Adrenal gland (tissue), 12 donors: ENCODE results near the gene MS4A10. TPM values are rescaled to one million over a fixed set of nuclear protein-coding genes. Genes with fewer than 3 reads are reported as not detected.
A peak's percentile ranks its signal among the peaks of the same experiment; 100 is the strongest.

Experiments used
- DNase-seq, 7 donors: peaks; one replicate each; pipeline ENCODE4 v3.0.0-alpha.2; 2019 to 2020
- H3K27ac ChIP-seq, 5 donors: fragments of 200-600 bp; sonication (generic) in 4 of 5; 1 replicate in 3 of 5; 2 replicates in 2 of 5; pipeline versions ENCODE4 v1.5.1 to v1.8.0; 2016 to 2020; ENCODE audit warnings: mild to moderate bottlenecking in 1 of 5
- H3K27me3 ChIP-seq: fragments of 200-600 bp; 2 replicates; pipeline ENCODE4 v1.8.0; 2021
- H3K36me3 ChIP-seq, 2 donors: fragments of 200-600 bp; replicated peaks in 1 of 2; 1 replicate in 1 of 2; 2 replicates in 1 of 2; pipeline versions ENCODE4 v1.5.1 to v1.8.0; 2018 to 2022
- H3K4me1 ChIP-seq, 2 donors: fragments of 200-600 bp; replicated peaks in 1 of 2; 1 replicate in 1 of 2; 2 replicates in 1 of 2; pipeline versions ENCODE4 v1.5.1 to v1.8.0; 2018 to 2021
- H3K4me3 ChIP-seq, 4 donors: fragments of 200-600 bp; sonication (generic) in 3 of 4; one replicate each; pipeline ENCODE4 v1.5.1; 2016 to 2018
- H3K9me3 ChIP-seq, 3 donors: fragments of 200-600 bp; sonication (generic) in 1 of 3; replicated peaks in 1 of 3; 1 replicate in 2 of 3; 2 replicates in 1 of 3; pipeline versions ENCODE4 v1.5.1 to v1.8.0; 2016 to 2021
- POLR2A ChIP-seq, 2 donors: fragments of 450-650 bp; IDR thresholded peaks; one replicate each; pipeline ENCODE4 v1.6.1; 2017; ENCODE audit warnings: antibody characterized with exemption in 2 of 2, mild to moderate bottlenecking in 2 of 2, moderate library complexity in 1 of 2
- whole genome bisulfite sequencing, 4 donors: extraction: QIAGEN DNeasy Blood & Tissue Kit in 2 of 4; methylation state at CpG; one replicate each; pipeline versions ENCODE4 v1.1.5 to v1.1.7; 2013 to 2017; 5-methylcytosine and 5-hydroxymethylcytosine counted together
- intact Hi-C, 2 donors: fragments of 100-400 bp; cut with DNase I; formaldehyde crosslinking; loops; one replicate each; pipeline versions ENCODE4 v1.14.1 to v1.15.0; 2022 to 2023
- polyA plus RNA-seq, 3 donors: library from polyadenylated mRNA; stranded (reverse); fragments of 200-250 nt in 2 of 3; fragments of 350-450 nt in 1 of 3; fragmentation: Illumina TruSeq in 1 of 3; extraction: RNeasy Lipid Tissue Mini Kit (QIAGEN cat#74804) in 1 of 3; gene quantifications; one replicate each; pipeline ENCODE4 v1.2.3, GENCODE V29; 2013 to 2014
- total RNA-seq, 9 donors: library from RNA; depleted of rRNA in 4 of 9; stranded (reverse); fragments of >200 nt in 4 of 9; fragments of 120-200 nt in 1 of 9; fragmentation: NEBNext Ultra II Directional in 1 of 9; extraction: Animal tissue kit (Norgen Biotek cat#: 25700) in 1 of 9; gene quantifications; one replicate each; pipeline versions ENCODE4 v1.1.0 to v1.2.4, GENCODE V29; 2013 to 2023
- TF ChIP-seq, protein P1 (sequence below), 6 experiments: fragments of 450-650 bp in 4 of 6; fragments of 200-600 bp in 2 of 6; sonication (generic) in 1 of 6; IDR thresholded peaks; 1 replicate in 5 of 6; 2 replicates in 1 of 6; pipeline versions ENCODE4 v1.5.1 to v1.8.0; 2016 to 2021; ENCODE audit warnings: antibody characterized with exemption in 6 of 6, mild to moderate bottlenecking in 2 of 6, moderate library complexity in 1 of 6
- donor health status: healthy with polysubstance abuse.
- donor health status: Bipolar disorder and iron deficiency.
- donor health status: DM: yes; HTN: yes; CAD: no.
- donor health status: DM: no; HTN: no; CAD: no.
- donor health status: DM: no; HTN: no; CAD: no.
- donor health status: DM: yes; HTN: yes; CAD: no.

Gene MS4A10
- total and polyA plus RNA-seq, 12 donors, result not detected

DNA sequence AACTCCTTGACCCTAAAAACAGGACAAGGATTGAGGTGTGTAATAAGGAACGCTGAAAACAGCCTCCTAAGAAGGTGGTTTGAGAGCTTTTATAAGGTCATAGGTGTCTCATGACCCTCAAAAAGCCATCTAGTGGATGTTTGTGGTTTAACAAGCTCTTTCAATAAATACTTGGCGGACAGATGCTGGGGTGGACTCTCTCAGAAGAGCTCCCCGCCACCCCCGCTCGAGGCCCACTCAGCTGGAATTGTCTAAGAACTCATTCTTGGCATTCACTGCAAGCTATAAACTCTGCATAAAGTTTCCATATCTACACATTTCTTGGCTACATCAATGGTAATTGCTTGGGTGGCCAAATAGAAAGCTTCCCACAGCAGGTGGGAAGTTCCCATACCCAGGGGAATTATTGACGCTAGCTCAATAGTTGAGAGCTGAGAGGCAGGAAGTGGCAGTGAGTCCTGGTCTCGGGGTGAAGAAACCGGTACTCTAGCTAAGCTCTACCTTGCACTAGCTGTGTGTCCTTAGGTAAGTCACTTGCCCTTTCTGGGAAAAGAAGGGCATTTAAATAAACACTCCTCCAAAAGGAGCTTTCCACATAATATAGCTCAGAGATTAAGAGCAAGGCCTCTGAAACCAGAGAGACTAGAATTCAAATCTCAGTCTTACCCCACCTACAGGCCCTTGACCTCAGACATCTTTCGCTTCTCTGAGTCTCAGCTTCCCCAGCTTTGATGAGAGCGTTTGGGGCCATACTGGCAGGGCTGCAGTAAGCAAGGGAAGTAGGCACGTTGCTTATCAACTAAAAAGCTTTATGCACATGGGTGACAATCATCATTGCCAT, 22.1 kb upstream of the MS4A10 start:
- Histone ChIP-seq H3K4me1 (no peaks in the 10 kb centered on the region), H3K36me3 (no peaks in the 10 kb centered on the region), H3K27me3 (peaks cover 23% of the 10 kb centered on the region), H3K9me3 (no peaks in the 10 kb centered on the region), H3K4me3 (no peak overlapping the region), H3K27ac (no peak overlapping the region)
- intact Hi-C loops, result no loop called here
- 71 to 80% (median 75%) methylated on average over 10 to 11 of the region's 11 CpGs for WGBS, 4 donors
- no peak for DNase-seq
- TF ChIP-seq POLR2A (IDR thresholded peaks at IDR 0.05), result no peak
- TF ChIP-seq, protein P1, sequence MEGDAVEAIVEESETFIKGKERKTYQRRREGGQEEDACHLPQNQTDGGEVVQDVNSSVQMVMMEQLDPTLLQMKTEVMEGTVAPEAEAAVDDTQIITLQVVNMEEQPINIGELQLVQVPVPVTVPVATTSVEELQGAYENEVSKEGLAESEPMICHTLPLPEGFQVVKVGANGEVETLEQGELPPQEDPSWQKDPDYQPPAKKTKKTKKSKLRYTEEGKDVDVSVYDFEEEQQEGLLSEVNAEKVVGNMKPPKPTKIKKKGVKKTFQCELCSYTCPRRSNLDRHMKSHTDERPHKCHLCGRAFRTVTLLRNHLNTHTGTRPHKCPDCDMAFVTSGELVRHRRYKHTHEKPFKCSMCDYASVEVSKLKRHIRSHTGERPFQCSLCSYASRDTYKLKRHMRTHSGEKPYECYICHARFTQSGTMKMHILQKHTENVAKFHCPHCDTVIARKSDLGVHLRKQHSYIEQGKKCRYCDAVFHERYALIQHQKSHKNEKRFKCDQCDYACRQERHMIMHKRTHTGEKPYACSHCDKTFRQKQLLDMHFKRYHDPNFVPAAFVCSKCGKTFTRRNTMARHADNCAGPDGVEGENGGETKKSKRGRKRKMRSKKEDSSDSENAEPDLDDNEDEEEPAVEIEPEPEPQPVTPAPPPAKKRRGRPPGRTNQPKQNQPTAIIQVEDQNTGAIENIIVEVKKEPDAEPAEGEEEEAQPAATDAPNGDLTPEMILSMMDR (IDR thresholded peaks at IDR 0.05), result peak in 1 of 6 experiments; percentile 21

DNA sequence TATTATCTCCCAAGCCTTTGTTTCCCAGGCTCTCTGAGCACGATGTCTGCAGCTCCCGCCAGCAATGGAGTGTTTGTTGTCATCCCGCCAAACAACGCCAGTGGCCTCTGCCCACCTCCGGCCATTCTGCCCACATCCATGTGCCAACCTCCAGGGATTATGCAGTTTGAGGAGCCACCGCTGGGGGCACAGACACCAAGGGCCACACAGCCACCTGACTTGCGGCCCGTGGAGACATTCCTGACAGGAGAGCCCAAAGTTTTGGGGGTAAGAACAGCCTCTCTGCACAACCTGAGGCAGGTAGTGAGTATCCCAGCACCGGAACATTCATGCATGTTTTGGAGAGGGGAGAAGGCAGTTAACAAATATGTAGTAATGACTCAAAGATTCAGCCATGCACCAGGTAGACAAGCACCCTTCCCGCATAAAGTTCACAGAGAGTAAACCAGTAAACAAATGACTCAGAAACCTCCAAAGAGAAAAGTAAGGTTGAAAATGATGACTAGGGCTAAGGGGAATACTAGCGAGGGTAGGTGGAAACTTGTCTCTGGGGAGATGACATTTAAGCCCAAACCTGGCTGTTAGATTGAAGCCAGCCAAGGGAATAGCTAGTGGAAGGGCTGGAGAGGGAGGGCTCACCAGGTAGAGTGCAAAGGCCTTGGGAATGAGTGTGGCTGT, 21.3 kb upstream of the MS4A10 start:
- TF ChIP-seq, protein P1 (IDR thresholded peaks at IDR 0.05), result no peak
- no peak for TF ChIP-seq POLR2A (IDR thresholded peaks at IDR 0.05)
- Histone ChIP-seq H3K9me3 (no peaks in the 10 kb centered on the region), H3K27me3 (peaks cover 23% of the 10 kb centered on the region), H3K27ac (no peak overlapping the region), H3K4me1 (no peaks in the 10 kb centered on the region), H3K36me3 (no peaks in the 10 kb centered on the region), H3K4me3 (no peak overlapping the region)
- no peak for DNase-seq
- intact Hi-C loops, result no loop called here
- 81 to 93% (median 86%) methylated on average over 7 to 11 of the region's 11 CpGs for WGBS, 4 donors

DNA sequence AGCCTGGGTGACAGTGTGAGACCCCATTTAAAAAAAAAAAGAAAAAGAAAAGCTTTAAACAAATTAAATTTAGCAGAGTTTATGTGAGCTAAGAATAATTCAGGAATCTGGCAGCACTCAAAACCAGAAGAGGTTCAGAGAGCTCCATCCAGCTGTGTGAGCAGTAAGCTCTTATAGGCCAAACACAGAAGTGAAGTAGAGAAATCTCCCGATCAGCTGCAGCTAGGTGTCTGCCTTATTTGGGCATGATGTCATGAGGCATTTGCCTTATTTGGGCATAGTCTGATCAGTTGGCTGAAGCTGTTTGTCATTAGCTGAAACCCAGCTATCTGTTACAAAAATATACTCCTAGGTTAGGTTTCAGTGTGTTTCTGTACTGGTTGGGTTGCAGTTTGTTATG, 20.3 kb upstream of the MS4A10 start:
- H3K36me3 ChIP-seq, result no peaks in the 10 kb centered on the region
- no peak overlapping the region for H3K4me3 ChIP-seq
- H3K27me3 ChIP-seq, result peaks cover 23% of the 10 kb centered on the region
- no peaks in the 10 kb centered on the region for H3K9me3 ChIP-seq
- no peak for DNase-seq
- no peaks in the 10 kb centered on the region for H3K4me1 ChIP-seq
- intact Hi-C loops, result no loop called here
- no peak overlapping the region for H3K27ac ChIP-seq
- WGBS, 4 donors, result 36 to 64% (median 51%) methylated on average over 1 of the region's 1 CpG
- TF ChIP-seq, protein P1 (IDR thresholded peaks at IDR 0.05), result no peak
- TF ChIP-seq POLR2A (IDR thresholded peaks at IDR 0.05), result no peak

DNA sequence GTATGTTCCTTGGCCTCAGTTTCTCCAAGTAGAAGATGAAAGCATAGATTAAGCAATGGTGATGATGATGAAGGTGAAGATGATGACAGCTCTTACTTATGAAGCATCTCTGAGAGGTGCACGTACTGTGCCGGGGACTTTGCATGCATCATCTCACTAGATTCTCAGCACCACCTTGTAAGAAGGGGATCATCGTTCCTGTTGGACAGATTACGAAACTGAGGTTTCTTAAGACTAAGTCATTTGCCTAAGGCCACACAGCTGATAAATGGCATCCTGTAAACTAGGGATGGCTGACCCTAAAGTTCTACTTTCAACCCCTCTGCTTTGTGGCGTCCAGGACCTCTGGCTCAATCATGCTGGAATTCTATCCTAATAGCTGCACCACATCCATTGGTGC, 19.8 kb upstream of the MS4A10 start:
- WGBS, 4 donors, result 77 to 92% (median 90%) methylated on average over 4 to 5 of the region's 5 CpGs
- Histone ChIP-seq H3K9me3 (no peaks in the 10 kb centered on the region), H3K36me3 (no peaks in the 10 kb centered on the region), H3K27ac (no peak overlapping the region), H3K27me3 (peaks cover 23% of the 10 kb centered on the region), H3K4me3 (no peak overlapping the region), H3K4me1 (no peaks in the 10 kb centered on the region)
- no peak for DNase-seq
- intact Hi-C loops, result no loop called here
- TF ChIP-seq, protein P1 (IDR thresholded peaks at IDR 0.05), result no peak
- TF ChIP-seq POLR2A (IDR thresholded peaks at IDR 0.05), result no peak
